HG03135 (cell line): ENCODE results near the gene UST.

Source experiments
- ATAC-seq: cut with Tn5 transposase; IDR thresholded peaks from one replicate; pipeline ENCODE4 v1.9.1; 2021; ENCODE audit warnings: mild to moderate bottlenecking, moderate library complexity; ENCODE audit not compliant: unreplicated experiment

UST gene

GRCh38 chr6:148795563-148795962, 48.7 kb downstream of the UST start:
- no peak for ATAC-seq

- no peak for ATAC-seq
Measured at GRCh38 chr6:148799647-148800046, 52.8 kb downstream of the UST start.

- ATAC-seq: no peak
Measured at GRCh38 chr6:148800536-148800935, 53.7 kb downstream of the UST start.

GRCh38 chr6:148803979-148804378, 57.1 kb downstream of the UST start:
- ATAC-seq: no peak

- ATAC-seq: no peak
Measured at GRCh38 chr6:148805777-148806176, 58.9 kb downstream of the UST start.

GRCh38 chr6:148807784-148808183, 61.0 kb downstream of the UST start:
- no peak for ATAC-seq

- ATAC-seq: no peak
Measured at GRCh38 chr6:148808786-148809304, 62.0 kb downstream of the UST start.

- no peak for ATAC-seq
Measured at GRCh38 chr6:148811459-148811858, 64.6 kb downstream of the UST start.

- no peak for ATAC-seq
Measured at GRCh38 chr6:148814082-148814790, 67.4 kb downstream of the UST start.

GRCh38 chr6:148814869-148815268, 68.0 kb downstream of the UST start:
- ATAC-seq: no peak

GRCh38 chr6:148816117-148816516, 69.3 kb downstream of the UST start:
- no peak for ATAC-seq

- no peak for ATAC-seq
Measured at GRCh38 chr6:148817689-148818088, 70.9 kb downstream of the UST start.

GRCh38 chr6:148818939-148819575, 72.2 kb downstream of the UST start:
- no peak for ATAC-seq

- no peak for ATAC-seq
Measured at GRCh38 chr6:148819852-148820251, 73.0 kb downstream of the UST start.

GRCh38 chr6:148822819-148823218, 76.0 kb downstream of the UST start:
- no peak for ATAC-seq

- ATAC-seq: no peak
Measured at GRCh38 chr6:148824291-148824690, 77.5 kb downstream of the UST start.

- ATAC-seq: no peak
Measured at GRCh38 chr6:148824960-148825359, 78.1 kb downstream of the UST start.

- no peak for ATAC-seq
Measured at GRCh38 chr6:148825492-148825891, 78.7 kb downstream of the UST start.

GRCh38 chr6:148827416-148828045, 80.7 kb downstream of the UST start:
- no peak for ATAC-seq

GRCh38 chr6:148828047-148828446, 81.2 kb downstream of the UST start:
- no peak for ATAC-seq

- ATAC-seq: no peak
Measured at GRCh38 chr6:148829415-148830101, 82.7 kb downstream of the UST start.
